GDM1 (cell line): ENCODE data around the gene FAHD2A.
"Not testable (repeated sequence)": the region's sequence is repeated elsewhere in the genome, so short reads cannot be mapped to it uniquely, and the experiment has no call there.

ENCODE experiments used
- DNase-seq: peaks from one replicate; lab custom pipeline; 2025; lab: John Stamatoyannopoulos, UW

Gene FAHD2A, protein sequence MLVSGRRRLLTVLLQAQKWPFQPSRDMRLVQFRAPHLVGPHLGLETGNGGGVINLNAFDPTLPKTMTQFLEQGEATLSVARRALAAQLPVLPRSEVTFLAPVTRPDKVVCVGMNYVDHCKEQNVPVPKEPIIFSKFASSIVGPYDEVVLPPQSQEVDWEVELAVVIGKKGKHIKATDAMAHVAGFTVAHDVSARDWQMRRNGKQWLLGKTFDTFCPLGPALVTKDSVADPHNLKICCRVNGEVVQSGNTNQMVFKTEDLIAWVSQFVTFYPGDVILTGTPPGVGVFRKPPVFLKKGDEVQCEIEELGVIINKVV

DNA sequence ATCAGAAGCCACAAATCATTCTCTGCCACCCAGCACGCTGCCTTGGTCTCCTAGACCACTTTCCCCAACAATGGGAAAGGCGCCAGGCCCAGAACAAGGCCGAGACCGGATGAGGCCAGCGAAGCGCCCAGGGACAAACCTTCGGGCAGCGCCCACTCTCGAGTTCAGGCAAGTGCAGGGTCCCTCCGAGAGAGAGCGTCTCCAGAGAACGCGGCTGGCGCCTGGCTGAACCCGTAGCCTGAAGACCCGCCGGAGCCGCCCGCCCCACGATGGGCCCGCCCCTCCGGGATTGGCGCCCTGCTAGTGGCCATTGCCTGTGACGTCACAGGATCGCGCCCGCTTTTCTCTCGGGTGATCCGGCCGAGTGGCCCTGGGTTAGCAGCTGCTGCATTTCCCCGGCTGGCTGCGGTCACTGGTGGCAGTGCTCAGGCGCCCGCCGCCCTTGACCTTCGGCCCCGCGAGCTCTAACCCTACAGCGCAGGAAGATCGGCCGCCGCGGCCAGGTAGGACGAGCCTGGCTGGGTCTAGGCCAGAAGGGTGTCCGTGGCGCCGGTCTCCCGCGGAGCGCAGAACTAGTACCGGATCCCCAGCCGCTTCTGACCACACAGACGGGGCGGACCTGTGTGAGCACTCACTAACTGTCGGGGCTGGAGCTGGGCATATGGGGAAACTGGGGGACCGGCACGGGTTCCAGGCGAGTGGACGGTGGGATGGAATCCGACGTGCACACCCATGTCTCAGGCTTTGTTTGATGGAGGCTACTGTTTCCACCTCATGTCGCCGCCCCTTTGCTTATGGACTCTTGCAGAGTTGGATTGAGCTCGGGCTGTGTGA is at the start of gene FAHD2A:
TSS of gene FAHD2A (plus strand) at position 339 of the 834 bp plus-strand sequence. CDS start 2,851 bp downstream, outside the sequence.
- DNase-seq, result peak; percentile 78

DNA sequence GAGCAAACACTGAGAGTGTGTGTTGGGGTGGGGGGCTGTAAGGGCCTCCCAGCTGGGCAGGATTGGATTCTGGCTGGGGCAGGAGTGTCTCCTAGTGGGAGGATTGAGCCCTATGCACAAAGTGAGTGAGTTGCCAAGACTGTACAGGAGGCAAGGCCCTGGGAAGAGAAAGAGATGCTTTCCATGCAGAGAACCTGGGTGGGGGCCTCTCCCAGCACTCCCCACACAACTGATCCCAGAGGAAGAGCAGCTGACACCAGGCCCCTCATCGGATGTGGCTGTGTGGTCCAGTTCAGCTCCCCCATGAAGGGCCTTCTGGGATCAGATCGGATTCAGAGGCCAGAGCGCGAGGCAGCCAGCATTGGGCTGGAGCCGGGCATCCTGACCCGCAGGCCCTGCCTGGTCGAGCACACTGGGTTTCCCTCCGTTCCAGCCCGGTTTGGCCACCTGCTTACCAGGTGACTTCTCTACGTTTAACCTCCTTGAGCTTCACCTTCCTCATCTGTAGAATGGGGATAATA is 49.4 kb upstream of the FAHD2A start:
- no peak for DNase-seq

DNA sequence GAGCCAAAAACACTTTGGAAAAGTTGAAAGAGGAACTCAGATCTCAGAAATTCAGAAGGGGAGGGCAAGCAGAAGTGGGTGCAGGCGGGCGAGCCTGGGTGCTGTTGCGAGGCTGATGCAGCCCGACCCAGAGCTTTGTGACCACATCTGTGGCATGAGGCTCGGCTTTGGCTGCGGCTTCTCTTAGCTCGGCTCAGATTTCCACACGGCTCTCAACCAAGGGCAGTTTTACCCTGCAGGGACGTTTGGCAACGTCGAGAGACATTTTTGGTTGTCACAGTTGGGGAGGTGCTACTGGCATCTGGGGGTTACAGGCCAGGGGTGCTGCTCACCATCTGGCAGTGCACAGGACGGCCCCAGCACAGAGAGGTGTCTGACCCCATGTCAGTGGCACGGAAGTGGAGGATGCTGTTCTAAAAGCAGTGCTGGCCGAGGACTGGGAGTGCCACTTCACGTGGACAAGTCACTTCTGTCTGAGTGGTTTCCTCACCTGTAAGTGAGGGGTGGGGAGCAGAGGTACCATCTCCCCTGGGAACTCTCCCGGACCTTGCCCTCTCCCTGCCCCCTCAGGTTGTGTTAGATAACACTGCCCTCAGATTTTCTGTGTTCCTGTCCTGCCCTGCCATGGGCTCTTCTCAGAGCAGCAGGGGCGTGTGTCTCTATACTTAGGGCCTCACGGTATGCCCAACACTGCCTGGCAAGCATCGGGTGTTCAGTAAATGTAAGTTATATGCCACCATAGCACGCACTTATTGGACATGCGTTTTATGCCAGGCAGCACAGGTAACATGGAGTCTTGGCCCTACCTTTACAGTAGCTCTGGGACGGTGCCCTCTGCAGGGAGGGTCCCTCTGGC is 48.7 kb upstream of the FAHD2A start:
- DNase-seq, result no peak

DNA sequence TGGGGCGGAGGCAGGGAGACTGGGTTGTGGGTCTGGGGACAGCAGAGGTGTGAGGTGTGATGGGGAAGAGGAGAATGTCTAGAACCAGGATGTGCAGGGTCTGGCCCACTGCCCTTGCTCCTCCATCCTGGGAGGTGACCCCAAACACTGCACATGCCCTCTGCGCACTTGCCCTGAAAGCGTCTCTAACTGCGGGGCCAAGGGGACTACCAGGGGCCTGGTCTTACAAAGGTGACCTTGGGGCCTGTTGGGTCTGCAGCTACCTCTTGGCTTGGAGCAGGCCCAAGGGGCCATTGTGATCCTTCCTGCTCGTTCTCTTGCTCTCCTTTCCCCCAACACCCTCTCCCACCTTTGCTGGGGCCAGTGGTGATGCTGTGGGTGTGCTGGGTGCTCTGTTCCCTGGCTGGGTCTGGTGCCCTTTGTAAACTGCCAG is 48.0 kb upstream of the FAHD2A start:
- DNase-seq, result no peak

DNA sequence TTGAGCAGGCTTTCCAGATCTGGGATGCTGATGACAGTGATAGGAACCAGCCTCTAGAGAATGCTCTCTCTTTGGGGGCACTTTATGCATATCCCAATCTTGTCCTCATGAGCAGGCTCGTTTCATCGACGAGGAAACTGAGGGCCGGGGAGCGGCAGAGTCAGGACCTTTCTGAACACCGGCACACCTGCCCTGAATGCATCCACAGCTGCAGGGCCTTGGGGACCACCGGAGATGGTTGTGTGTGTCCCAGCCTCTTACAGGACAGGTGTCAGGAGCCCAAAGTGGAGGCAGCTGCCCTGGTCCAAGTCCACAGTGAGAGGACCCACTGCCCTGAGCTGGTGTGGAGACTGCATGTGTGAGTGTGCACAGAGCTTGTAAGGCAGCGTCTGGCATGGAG is 47.6 kb upstream of the FAHD2A start:
- no peak for DNase-seq

DNA sequence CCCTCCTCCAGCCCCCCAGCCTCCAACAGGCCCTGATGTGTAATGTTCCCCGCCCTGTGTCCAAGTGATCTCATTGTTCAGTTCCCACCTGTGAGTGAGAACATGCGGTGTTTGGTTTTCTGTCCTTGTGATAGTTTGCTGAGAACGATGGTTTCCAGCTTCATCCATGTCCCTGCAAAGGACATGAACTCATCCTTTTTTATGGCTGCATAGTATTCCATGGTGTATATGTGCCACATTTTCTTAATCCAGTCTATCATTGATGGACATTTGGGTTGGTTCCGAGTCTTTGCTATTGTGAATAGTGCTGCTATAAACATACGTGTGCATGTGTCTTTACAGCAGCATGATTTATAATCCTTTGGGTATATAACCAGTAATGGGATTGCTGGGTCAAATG is 47.0 kb upstream of the FAHD2A start:
- not testable (repeated sequence) for DNase-seq

DNA sequence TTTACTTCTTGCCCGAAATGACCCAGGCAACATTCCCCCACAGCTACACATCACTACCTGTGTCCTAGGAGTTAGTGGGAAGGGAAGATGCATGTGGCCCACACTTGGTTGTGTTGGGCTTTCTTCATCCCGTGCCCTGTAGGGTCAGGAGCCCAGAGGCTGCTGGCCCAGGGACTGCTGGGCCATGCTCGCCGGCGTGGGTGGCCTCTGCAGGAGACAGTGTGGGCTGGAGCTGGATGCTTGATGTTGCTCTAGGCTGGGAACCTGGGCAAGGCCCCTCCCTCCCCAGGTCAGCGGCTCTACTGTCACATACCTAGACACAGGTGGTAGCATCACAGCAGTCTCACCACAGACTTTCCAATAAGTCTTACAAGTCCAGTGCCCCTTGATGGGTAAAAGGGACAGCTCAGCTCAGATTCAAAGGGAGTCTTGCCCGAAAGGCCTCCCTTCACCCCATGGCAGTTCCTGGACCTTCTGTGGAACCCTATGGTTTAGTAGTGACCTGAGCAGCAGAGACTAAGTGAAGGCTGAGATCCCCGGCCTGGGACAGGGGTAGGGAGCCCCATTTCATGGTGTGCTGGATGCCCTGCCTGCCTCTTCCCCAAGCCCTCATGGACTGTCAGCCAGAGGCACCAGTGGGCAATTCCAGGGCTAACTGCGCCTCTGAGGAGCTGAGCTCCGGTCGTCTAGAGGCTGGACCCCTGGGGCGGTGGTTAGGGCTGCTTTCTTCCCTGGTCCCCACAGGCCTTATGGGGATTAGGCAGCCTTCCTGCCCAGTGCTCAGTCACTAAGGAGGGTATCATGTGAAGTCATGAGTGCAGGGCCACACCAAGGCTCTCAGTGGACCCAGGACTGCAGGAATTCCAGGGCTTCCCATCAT is 45.4 kb upstream of the FAHD2A start:
- no peak for DNase-seq

DNA sequence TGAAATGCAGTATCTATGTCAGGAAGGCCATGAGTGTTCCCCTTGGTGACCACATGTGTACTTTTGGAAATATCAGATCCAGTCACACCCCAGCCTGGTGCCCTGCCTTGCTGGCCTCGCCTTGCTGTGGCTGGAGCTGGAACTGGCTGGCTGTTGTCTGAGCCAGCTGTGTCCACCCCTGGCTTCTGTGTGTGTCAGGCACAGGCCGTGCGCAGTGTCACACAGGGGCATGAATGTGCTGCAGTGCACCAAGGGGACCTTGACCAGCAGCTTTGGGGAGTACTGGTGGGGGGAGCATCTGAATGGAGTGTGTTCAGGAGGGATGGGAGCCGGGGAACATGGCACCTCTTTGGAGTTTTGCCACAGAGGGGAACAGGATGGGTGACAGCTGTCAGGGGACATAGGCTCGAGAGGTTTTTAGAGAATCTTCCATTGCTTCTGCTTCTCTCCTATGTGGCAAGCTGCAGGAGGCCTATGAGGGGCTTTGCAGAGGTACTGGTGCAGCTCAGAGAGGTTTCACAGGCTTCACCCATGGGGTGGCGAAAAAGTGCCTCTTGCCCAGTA is 44.7 kb upstream of the FAHD2A start:
- DNase-seq, result no peak

DNA sequence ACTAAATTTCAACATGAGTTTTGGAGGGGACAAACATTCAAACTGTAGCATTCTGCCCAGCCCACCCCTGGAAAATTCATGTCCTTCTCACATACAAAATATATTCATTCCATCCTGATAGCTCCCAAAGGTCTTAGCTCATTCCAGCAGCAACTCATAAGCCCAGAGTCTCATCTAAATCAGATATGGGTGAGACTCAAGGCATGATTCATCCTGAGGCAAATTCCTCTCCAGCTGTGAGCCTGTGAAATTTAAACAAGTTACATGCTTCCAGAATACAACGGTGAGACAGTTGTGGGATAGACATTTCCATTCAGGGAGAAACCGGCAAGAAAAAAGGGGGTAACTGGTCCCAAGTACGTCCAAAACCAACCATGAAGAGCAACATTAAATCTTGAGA is 43.5 kb upstream of the FAHD2A start:
- DNase-seq, result no peak

DNA sequence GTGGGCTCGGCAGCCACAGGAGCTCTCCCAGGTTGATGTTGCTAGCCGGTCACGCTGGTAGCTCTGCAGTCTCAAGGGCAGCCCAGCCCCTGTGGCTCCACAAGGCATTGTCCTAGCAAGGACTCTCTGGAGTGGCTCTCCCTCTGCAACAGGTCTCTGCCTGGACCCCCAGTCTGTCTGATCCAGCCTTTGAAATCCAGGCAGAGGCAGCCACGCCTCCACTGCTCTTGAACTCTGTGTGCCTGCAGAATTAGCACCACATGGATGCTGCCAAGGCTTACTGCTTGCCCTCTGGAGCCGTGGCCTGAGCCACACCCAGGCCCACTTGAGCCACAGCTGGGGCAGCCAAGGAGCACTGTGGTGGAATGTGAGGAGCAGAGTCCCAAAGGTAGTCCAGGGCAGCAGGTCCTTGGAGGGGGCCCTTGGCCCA is 43.0 kb upstream of the FAHD2A start:
- no peak for DNase-seq

DNA sequence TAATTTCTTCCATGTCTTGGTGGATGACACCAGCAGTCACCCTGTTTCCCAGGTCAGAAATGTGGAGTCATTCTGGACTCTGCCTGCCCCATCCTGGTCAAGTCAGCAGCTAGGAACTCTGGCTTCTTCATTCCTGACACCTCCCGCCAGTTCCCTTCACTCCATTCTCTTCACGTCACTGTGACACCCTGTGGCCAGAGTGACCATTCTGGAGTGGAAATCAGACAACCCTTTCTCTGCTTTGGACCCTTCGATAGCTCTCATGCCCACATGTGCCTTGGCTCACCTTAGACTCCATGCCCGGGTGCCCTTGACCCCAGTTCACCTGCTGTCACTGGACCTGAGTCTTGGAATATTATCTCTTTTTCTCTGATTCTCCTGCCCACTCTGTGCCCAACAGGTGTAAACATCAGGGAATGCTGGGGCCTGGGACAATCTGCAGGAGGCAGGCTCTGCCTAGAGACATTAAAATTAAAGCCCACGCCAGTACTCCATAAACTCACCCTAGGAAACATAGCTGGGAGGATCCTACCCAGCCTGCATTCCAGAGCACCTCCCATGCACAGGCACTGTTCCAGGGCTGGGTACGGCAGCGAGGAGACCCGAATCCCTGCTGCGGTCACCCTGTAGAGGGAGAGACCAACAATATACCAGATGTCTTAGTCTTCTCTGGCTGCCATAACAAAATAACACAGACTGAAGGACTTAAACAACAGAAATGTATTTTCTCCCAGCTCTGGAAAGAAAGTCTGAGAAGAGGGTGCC is 41.1 kb upstream of the FAHD2A start:
- no peak for DNase-seq

DNA sequence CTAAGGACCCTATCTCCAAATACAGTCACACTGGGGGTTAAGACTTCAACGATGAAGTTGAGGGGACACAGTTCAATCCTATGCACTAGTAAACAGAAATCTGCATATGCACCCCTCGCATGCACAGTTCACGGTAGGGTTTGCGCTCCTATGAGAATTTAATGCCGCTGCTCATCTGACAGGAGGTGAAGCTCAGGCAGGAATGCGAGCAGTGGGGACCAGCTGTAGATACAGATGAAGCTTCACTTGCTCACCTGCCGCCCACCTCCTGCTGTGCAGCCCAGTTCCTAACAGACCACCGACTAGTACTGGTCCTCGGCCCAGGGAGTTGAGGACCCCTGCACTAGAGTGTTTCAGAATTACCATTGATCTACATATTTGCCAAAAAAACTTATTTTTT is 40.0 kb upstream of the FAHD2A start:
- DNase-seq, result no peak

DNA sequence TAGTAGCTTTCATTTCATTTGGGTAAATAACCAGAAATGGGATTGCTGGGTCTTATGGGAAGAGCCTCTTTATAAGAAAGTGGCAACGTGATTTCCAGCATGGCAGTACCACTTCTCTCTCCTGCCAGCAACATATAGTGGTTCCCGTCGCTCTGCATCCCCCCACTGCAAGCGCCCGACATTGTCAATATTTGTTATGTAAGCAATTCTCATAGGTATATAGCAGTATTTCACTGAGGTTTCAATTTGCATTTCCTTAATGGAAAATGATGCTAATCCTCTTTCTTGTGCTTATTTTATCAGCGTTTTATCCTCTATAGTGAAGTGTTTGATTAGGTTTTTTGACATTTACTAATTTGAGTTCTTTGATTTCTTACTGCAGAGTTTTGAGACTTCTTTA is 36.0 kb upstream of the FAHD2A start:
- no peak for DNase-seq

DNA sequence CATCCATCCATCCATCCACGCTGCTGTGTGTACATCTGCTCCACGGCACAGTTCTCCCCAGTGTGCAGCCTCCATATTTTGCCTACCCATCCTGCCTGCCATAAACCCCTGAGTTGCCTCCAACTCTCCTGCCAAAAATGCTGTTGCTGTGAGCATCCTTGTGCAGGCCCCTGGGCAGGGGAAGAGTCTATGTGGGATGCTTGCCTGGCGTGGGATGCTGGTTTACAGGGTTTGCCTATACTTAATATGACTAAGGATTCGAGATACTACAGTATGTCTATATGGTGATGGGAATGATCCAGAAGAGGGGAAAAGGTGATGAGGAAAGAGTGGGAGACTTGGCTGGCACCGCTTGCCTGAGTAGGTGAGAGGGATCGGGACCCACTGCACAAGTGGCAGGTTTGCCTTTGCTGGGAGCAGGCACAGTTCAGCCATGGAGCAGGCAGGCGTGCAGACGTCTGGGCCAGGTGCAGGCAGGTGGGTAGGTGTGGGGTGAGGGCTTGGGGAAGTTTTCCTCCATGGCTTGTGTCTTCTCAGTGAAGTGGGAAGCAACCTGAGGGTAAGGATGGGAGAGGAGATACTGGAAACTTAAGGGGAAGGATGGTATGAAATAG is 30.2 kb upstream of the FAHD2A start:
- no peak for DNase-seq

DNA sequence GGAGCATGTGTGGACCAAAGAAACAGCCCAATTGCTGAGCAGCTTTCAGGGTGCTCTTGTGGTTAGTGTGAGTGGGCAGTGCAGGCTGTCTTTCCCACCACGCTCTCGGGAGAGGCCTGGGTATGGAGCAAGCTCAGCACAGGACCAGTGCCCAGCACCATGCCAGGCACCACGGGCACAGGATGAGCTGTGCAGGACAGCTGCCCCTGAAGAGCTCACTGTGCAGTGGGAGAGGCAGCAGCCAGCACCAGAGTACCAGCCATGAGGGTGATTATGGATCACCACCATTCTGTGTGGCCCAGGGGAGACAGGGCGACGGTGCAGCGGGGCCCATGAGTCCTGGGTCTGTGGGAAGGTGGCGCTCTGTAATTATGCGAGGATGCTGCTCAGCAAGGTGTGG is 29.7 kb upstream of the FAHD2A start:
- no peak for DNase-seq

DNA sequence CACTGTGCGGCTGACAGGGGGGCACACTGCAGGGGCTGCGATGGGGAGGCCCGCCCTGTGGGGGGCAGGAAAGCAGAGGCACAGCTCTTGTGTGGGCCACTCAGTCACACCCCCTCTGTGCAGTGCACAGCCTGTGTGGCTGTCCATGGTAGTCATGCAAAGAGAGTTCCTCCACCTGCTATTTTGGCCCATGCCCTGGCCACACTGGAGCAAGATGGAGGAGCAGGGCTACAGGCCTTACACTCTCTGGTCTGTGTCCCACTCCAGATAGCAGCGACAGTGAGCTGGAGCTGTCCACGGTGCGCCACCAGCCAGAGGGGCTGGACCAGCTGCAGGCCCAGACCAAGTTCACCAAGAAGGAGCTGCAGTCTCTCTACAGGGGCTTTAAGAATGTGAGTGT is 28.5 kb upstream of the FAHD2A start:
- DNase-seq, result no peak

DNA sequence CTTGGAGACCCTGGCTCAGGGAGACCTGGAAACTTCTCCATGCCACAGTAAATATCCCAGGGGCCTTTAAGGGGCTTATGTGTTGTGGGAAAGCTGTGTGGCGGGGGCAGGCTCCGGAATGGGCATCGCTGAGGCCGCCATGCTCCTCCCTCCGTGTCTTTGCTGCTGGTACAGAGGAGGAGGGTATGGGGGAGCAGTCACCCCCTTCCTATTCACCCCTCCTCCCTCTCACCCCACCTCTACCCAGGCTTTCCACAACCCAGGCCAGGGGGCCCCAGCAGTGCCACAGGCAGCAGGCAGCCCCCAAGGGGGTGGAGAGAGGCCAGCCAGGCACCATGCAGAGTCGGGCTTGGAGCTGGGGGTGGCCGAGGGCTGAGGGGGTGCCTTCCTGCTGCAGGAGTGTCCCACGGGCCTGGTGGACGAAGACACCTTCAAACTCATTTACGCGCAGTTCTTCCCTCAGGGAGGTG is 28.0 kb upstream of the FAHD2A start:
- no peak for DNase-seq

DNA sequence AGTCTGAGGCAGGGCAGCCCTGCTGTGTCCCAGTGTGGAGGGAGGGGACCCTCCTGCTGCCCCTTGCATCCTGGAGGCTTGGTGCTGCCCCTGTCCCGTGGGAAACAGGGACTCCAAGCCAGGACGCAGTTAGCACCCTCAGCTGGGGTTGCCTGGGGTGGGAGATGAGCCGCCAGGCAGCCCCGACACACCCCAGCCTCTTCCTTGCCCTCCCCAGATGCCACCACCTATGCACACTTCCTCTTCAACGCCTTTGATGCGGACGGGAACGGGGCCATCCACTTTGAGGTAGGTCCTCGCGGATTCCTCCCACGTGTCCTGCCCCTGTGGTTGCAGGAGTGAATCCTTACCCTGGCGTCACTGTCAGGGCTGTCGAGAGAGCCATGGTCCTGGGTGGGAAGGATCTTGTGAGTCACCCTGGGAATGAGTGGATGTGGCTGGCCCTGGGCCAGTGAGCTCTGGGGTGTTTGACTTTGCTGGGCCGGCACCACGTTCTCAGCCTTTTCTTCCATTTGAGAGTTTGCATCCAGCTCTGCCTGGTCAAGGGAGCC is 27.5 kb upstream of the FAHD2A start:
- DNase-seq, result no peak

DNA sequence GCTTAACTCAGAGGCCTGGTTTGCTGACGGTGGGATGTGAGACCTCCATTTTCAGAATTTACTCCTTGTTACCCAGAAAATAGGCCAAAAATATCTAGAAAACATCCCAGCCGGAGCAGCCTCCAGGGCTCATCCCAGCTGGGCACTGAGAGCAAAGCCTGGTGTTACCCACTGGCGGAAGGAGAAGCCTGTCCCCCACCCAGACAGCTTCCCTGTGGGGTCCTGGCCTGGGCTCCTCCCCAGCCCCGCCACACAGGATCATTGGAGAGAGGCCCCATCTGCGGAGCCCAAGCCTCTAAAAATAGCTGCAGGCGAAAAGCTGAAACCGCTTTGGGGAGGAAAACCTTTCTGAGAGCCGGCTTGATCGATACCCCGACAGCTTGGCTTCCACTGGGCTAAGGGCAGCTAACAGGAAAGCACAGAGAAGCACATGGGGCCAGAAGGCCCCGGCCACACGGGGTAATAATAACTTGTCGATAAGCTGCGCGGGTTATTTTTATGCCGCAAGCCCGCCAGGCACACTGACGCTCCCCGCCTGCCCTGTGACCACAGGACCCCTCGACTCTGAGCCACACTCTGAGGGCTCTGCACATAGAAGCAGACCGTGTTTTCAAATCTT is 26.9 kb upstream of the FAHD2A start:
- DNase-seq, result no peak
